HCT116 (cell line): Measurements from ENCODE around the gene ARFGEF3.

ENCODE experiments used
- CTCF ChIP-seq, 3 experiments: fragments of 200-600 bp in 1 of 3; sonication (generic) in 1 of 3; IDR thresholded peaks in 2 of 3; conservative IDR thresholded peaks in 1 of 3; 2 replicates each; pipeline ENCODE4 v1.5.1; 2012 to 2017; ENCODE audit warnings: low read depth in 2 of 3, low read length in 2 of 3, antibody characterized with exemption in 1 of 3, borderline replicate concordance in 1 of 3, control low read depth in 1 of 3, mild to moderate bottlenecking in 1 of 3, mixed read lengths in 1 of 3, mixed run types in 1 of 3, moderate library complexity in 1 of 3; ENCODE audit not compliant: insufficient read depth in 1 of 3
- ELF1 ChIP-seq: IDR thresholded peaks from 2 replicates; pipeline ENCODE4 v1.6.1; 2012; ENCODE audit warnings: low read depth, borderline replicate concordance
- EZH2 ChIP-seq: fragments of 200-600 bp; sonication (generic); IDR thresholded peaks from 2 replicates; pipeline ENCODE4 v1.6.1; 2017; ENCODE audit warnings: antibody characterized with exemption, mixed run types
- EZH2phosphoT487 ChIP-seq: fragments of 200-600 bp; IDR thresholded peaks from 2 replicates; pipeline ENCODE4 v1.6.1; 2018; ENCODE audit warnings: antibody characterized with exemption, borderline replicate concordance
- JUND ChIP-seq: IDR thresholded peaks from 2 replicates; pipeline ENCODE4 v1.6.1; 2012
- POLR2AphosphoS5 ChIP-seq: IDR thresholded peaks from 2 replicates; pipeline ENCODE4 v1.6.1; 2011; ENCODE audit warnings: mild to moderate bottlenecking, low read depth, low read length, moderate library complexity
- TCF7L2 ChIP-seq: IDR thresholded peaks from 2 replicates; pipeline ENCODE4 v1.7.0; 2011; ENCODE audit warnings: borderline replicate concordance, inconsistent platforms; ENCODE audit not compliant: insufficient read depth, insufficient read length; ENCODE audit errors: extremely low read depth

GRCh38 chr6:138248011-138248410, 86.3 kb downstream of the ARFGEF3 start:
- no peak for TF ChIP-seq TCF7L2
- TF ChIP-seq EZH2phosphoT487, result no peak
- TF ChIP-seq JUND, result no peak
- no peak for TF ChIP-seq POLR2AphosphoS5
- no peak for TF ChIP-seq CTCF (IDR thresholded peaks at IDR 0.05 in 2 of 3, conservative IDR thresholded peaks at IDR 0.05 in 1 of 3; ENCODE audit: borderline replicate concordance in 1 of 3, insufficient read depth in 1 of 3, low read depth in 2 of 3, low read length in 2 of 3)
- no peak for TF ChIP-seq EZH2
- no peak for TF ChIP-seq ELF1
